ENCODE results near the gene MTOR. TPM values are rescaled to one million over a fixed set of nuclear protein-coding genes. Genes with fewer than 3 reads are reported as not detected.

The MTOR gene
- total and polyA plus RNA-seq, 10 of the 15 experiments (the other 5 are each of a cell fraction or from before 2014, with no cell fraction given), result 6.6 to 41.8 (median 29.8) TPM

- 100% methylated on average over 2 of the region's 2 CpGs for WGBS (ENCODE audit: insufficient coverage, insufficient replicate concordance, low lambda C conversion rate, missing lambda C conversion rate)
- H3K27ac ChIP-seq (ENCODE audit: control insufficient read depth, insufficient read depth), result no peak overlapping the region
- intact Hi-C loops (cut with micrococcal nuclease; ENCODE audit: unreplicated experiment), result no loop called here
- in situ Hi-C loops (cut with MboI), result no loop called here
- H3K79me2 ChIP-seq (ENCODE audit: control insufficient read depth, insufficient read depth, low read length), result no peaks in the 10 kb centered on the region
- H3K4me2 ChIP-seq (ENCODE audit: control insufficient read depth, insufficient read depth), result no peak overlapping the region
- ChIA-PET POLR2A (no interaction called here), CTCF (no interaction called here), RAD21 (ENCODE audit: unreplicated experiment) (no interaction called here), SMC1A (ENCODE audit: uncharacterized antibody, unreplicated experiment) (no interaction called here)
- peaks cover 4% of the 10 kb centered on the region for H4K20me1 ChIP-seq (ENCODE audit: control insufficient read depth, insufficient read depth)
- BruUV-seq (replicated peaks), result no TSS peak
- FAIRE-seq (no peak), DNase-seq (ENCODE audit: low read depth, low spot score) (no peak), ATAC-seq (no peak)
- no peaks in the 10 kb centered on the region for H3K9me3 ChIP-seq (replicated peaks; ENCODE audit: control insufficient read depth, insufficient read depth, low read length)
- H3K9ac ChIP-seq (ENCODE audit: control insufficient read depth, insufficient read depth, low read length), result no peak overlapping the region
- H3K36me3 ChIP-seq (ENCODE audit: control insufficient read depth in 2 of 2, insufficient read depth in 2 of 2, low read length in 1 of 2), result peaks cover 6 to 13% of the 10 kb centered on the region in 2 experiments
- H3K27me3 ChIP-seq (replicated peaks in 1 of 2; ENCODE audit: control insufficient read depth in 2 of 2, insufficient read depth in 2 of 2, low read length in 1 of 2), result no peaks in the 10 kb centered on the region
- no peak overlapping the region for H2AFZ ChIP-seq (ENCODE audit: control insufficient read depth, low read depth, low read length)
- TF ChIP-seq BACH1 (IDR thresholded peaks at IDR 0.05; ENCODE audit: borderline replicate concordance) (no peak), MTA3 (IDR thresholded peaks at IDR 0.05; ENCODE audit: borderline replicate concordance, low read length) (no peak), TARDBP (IDR thresholded peaks at IDR 0.05; ENCODE audit: borderline replicate concordance) (no peak), SREBF2 (IDR thresholded peaks at IDR 0.05; ENCODE audit: low read length) (no peak), NFYB (IDR thresholded peaks at IDR 0.05; ENCODE audit: insufficient read depth, low read depth, low read length) (no peak), PKNOX1 (IDR thresholded peaks at IDR 0.05) (no peak), CTCF (IDR thresholded peaks at IDR 0.05 in 2 of 3, conservative IDR thresholded peaks at IDR 0.05 in 1 of 3; ENCODE audit: control insufficient read depth in 2 of 3, extremely low read depth in 1 of 3, insufficient read depth in 1 of 3, low read depth in 3 of 3, low read length in 3 of 3) (no peak), MEF2A (IDR thresholded peaks at IDR 0.05; ENCODE audit: insufficient read depth, low read depth, low read length) (no peak), POLR2AphosphoS5 (IDR thresholded peaks at IDR 0.05; ENCODE audit: low read length) (no peak), YBX1 (IDR thresholded peaks at IDR 0.05) (no peak), HDAC2 (IDR thresholded peaks at IDR 0.05) (no peak), MEF2B (IDR thresholded peaks at IDR 0.05; ENCODE audit: partially characterized antibody, poor library complexity, severe bottlenecking) (no peak), CBFB (IDR thresholded peaks at IDR 0.05; ENCODE audit: low read depth) (no peak), EED (IDR thresholded peaks at IDR 0.05; ENCODE audit: low read depth) (no peak), SP1 (IDR thresholded peaks at IDR 0.05; ENCODE audit: low read depth, low read length) (no peak), FOXM1 (IDR thresholded peaks at IDR 0.05; ENCODE audit: low read depth, low read length) (no peak)
- TF ChIP-seq, protein P1, sequence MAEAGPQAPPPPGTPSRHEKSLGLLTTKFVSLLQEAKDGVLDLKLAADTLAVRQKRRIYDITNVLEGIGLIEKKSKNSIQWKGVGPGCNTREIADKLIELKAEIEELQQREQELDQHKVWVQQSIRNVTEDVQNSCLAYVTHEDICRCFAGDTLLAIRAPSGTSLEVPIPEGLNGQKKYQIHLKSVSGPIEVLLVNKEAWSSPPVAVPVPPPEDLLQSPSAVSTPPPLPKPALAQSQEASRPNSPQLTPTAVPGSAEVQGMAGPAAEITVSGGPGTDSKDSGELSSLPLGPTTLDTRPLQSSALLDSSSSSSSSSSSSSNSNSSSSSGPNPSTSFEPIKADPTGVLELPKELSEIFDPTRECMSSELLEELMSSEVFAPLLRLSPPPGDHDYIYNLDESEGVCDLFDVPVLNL (IDR thresholded peaks at IDR 0.05; ENCODE audit: low read depth, low read length), result no peak
- no peak overlapping the region for H3K4me3 ChIP-seq
- no peaks in the 10 kb centered on the region for H3K4me1 ChIP-seq (ENCODE audit: control insufficient read depth, insufficient read depth, low read length)
Measured at GRCh38 chr1:11291049-11291448, 28.7 kb upstream of the MTOR start.
